Ishikawa (cell line): ENCODE measurements around the gene NFKB1.

Source experiments
- CEBPB ChIP-seq: IDR thresholded peaks from 2 replicates; pipeline ENCODE4 v1.6.1; 2012
- CREB1 ChIP-seq: IDR thresholded peaks from 2 replicates; pipeline ENCODE4 v1.6.1; 2012; ENCODE audit warnings: low read depth
- EGR1 ChIP-seq: IDR thresholded peaks from 2 replicates; pipeline ENCODE4 v1.6.1; 2012
- EP300 ChIP-seq: IDR thresholded peaks from 2 replicates; pipeline ENCODE4 v1.6.1; 2012; ENCODE audit warnings: borderline replicate concordance
- FOXM1 ChIP-seq: IDR thresholded peaks from 2 replicates; pipeline ENCODE4 v1.6.1; 2012; ENCODE audit warnings: low read depth, borderline replicate concordance
- RAD21 ChIP-seq: IDR thresholded peaks from 2 replicates; pipeline ENCODE4 v1.6.1; 2012; ENCODE audit warnings: low read depth
- TAF1 ChIP-seq: IDR thresholded peaks from 2 replicates; pipeline ENCODE4 v1.6.1; 2012; ENCODE audit warnings: low read depth, mild to moderate bottlenecking
- TCF12 ChIP-seq: IDR thresholded peaks from 2 replicates; pipeline ENCODE4 v1.6.1; 2012; ENCODE audit warnings: low read depth
- TEAD4 ChIP-seq: IDR thresholded peaks from 2 replicates; pipeline ENCODE4 v1.6.1; 2012
- YY1 ChIP-seq: IDR thresholded peaks from 2 replicates; pipeline ENCODE4 v1.6.1; 2012; ENCODE audit warnings: low read depth
- TF ChIP-seq, protein P1 (sequence below): IDR thresholded peaks from 2 replicates; pipeline ENCODE4 v1.6.1; 2012
- TF ChIP-seq, protein P2 (sequence below): IDR thresholded peaks from 2 replicates; pipeline ENCODE4 v1.6.1; 2012; ENCODE audit warnings: low read depth, mild to moderate bottlenecking

DNA sequence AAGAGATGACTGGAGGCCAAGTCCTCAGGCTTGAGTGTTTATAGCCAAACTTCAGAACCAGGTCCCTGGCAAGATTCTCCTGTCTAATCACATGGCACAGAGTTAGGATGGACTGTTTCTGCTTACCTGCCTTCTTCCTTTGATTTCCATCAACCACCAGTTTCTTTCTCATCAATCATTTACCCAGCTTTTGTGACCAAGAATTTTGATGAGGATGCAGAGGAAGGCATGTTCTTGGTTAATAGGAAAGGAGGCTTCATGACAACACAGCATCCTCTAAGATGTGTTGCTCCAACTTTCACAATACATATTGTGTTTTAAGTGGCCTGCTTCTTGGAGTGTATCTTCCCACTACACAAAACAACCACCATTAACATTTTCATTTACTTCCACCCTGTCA is 65.3 kb downstream of the NFKB1 start:
- TF ChIP-seq CREB1, result no peak
- no peak for TF ChIP-seq FOXM1
- TF ChIP-seq, protein P1, sequence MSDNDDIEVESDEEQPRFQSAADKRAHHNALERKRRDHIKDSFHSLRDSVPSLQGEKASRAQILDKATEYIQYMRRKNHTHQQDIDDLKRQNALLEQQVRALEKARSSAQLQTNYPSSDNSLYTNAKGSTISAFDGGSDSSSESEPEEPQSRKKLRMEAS, result no peak
- no peak for TF ChIP-seq CEBPB
- TF ChIP-seq, protein P2, sequence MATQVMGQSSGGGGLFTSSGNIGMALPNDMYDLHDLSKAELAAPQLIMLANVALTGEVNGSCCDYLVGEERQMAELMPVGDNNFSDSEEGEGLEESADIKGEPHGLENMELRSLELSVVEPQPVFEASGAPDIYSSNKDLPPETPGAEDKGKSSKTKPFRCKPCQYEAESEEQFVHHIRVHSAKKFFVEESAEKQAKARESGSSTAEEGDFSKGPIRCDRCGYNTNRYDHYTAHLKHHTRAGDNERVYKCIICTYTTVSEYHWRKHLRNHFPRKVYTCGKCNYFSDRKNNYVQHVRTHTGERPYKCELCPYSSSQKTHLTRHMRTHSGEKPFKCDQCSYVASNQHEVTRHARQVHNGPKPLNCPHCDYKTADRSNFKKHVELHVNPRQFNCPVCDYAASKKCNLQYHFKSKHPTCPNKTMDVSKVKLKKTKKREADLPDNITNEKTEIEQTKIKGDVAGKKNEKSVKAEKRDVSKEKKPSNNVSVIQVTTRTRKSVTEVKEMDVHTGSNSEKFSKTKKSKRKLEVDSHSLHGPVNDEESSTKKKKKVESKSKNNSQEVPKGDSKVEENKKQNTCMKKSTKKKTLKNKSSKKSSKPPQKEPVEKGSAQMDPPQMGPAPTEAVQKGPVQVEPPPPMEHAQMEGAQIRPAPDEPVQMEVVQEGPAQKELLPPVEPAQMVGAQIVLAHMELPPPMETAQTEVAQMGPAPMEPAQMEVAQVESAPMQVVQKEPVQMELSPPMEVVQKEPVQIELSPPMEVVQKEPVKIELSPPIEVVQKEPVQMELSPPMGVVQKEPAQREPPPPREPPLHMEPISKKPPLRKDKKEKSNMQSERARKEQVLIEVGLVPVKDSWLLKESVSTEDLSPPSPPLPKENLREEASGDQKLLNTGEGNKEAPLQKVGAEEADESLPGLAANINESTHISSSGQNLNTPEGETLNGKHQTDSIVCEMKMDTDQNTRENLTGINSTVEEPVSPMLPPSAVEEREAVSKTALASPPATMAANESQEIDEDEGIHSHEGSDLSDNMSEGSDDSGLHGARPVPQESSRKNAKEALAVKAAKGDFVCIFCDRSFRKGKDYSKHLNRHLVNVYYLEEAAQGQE, result no peak
- TF ChIP-seq TAF1, result no peak
- no peak for TF ChIP-seq EGR1
- no peak for TF ChIP-seq RAD21
- TF ChIP-seq EP300, result no peak
- TF ChIP-seq YY1, result no peak
- no peak for TF ChIP-seq TCF12
- TF ChIP-seq TEAD4, result no peak
